ENCODE data around the gene EFNB2. TPM values are rescaled to one million over a fixed set of nuclear protein-coding genes. Genes with fewer than 3 reads are reported as not detected.
A peak's percentile ranks its signal among the peaks of the same experiment; 100 is the strongest.

EFNB2 gene
- total and polyA plus RNA-seq, 2 donors (not counting 3 experiments of a cell fraction or from before 2014, with no cell fraction given), result 50.4 to 69.5 TPM

GRCh38 chr13:106561551-106562170 is 26.2 kb upstream of the EFNB2 start:
- peak; percentile 45 for DNase-seq (ENCODE audit: low read depth, low spot score)
- no peak overlapping the region for H3K9ac ChIP-seq (replicated peaks; ENCODE audit: extremely low read depth, insufficient read depth, low read length)
- peaks cover 40% of the 10 kb centered on the region for H4K20me1 ChIP-seq (replicated peaks; ENCODE audit: control insufficient read depth, extremely low read depth, insufficient read depth, low read length)
- ChIA-PET POLR2A (no interaction called here), CTCF (no interaction called here)
- H3K4me1 ChIP-seq (ENCODE audit: control insufficient read depth, extremely low read depth, insufficient read depth, low read length), result peaks cover 27% of the 10 kb centered on the region
- no peaks in the 10 kb centered on the region for H3K27me3 ChIP-seq (ENCODE audit: control insufficient read depth in 2 of 2, insufficient read depth in 2 of 2, low read length in 2 of 2)
- no peaks in the 10 kb centered on the region for H3K9me3 ChIP-seq (replicated peaks; ENCODE audit: control insufficient read depth, insufficient read depth, low read length)
- dilution Hi-C loops (cut with MboI; ENCODE audit: extremely low pct_ligation_motif_present, low sequenced_read_pairs), result no loop called here
- H2AFZ ChIP-seq (ENCODE audit: low read depth, low read length), result no peak overlapping the region
- no peak overlapping the region for H3K27ac ChIP-seq (ENCODE audit: insufficient read depth, low read depth, low read length)
- H3K9me1 ChIP-seq (replicated peaks; ENCODE audit: control insufficient read depth, extremely low read depth, insufficient read depth, low read length), result no peaks in the 10 kb centered on the region
- no peak for FAIRE-seq
- no TSS peak for BruUV-seq (replicated peaks)
- H3K36me3 ChIP-seq (ENCODE audit: control insufficient read depth in 2 of 2, extremely low read depth in 1 of 2, insufficient read depth in 2 of 2, low read length in 2 of 2), result peaks cover 5 to 15% of the 10 kb centered on the region in 2 experiments
- H3K79me2 ChIP-seq (ENCODE audit: control insufficient read depth, insufficient read depth, low read length), result peaks cover 99% of the 10 kb centered on the region
- no peak overlapping the region for H3K4me3 ChIP-seq (replicated peaks in 1 of 3; ENCODE audit: insufficient read depth in 1 of 3, low read depth in 1 of 3, low read length in 3 of 3)
- intact Hi-C loops (cut with micrococcal nuclease), result loop anchor here (2.0 to 10.0 kb wide), 3 partner anchors 17 to 893 kb away; no protein-coding TSS in a partner anchor
- TF ChIP-seq POLR2AphosphoS5 (IDR thresholded peaks at IDR 0.05; ENCODE audit: insufficient read depth, low read depth, low read length) (no peak), JUN (IDR thresholded peaks at IDR 0.05; ENCODE audit: borderline replicate concordance, insufficient read depth, insufficient read length, low read depth) (no peak), GATA2 (IDR thresholded peaks at IDR 0.05; ENCODE audit: insufficient read depth, insufficient read length, low read depth, low read length) (no peak), EZH2 (IDR thresholded peaks at IDR 0.05; ENCODE audit: borderline replicate concordance, low read depth, low read length, severe bottlenecking) (no peak)
- TF ChIP-seq, protein P1, sequence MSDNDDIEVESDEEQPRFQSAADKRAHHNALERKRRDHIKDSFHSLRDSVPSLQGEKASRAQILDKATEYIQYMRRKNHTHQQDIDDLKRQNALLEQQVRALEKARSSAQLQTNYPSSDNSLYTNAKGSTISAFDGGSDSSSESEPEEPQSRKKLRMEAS (IDR thresholded peaks at IDR 0.05; ENCODE audit: insufficient read depth, insufficient read length), result no peak
- H3K4me2 ChIP-seq (ENCODE audit: insufficient read depth, low read length), result peak overlapping the region; percentile 12

- FAIRE-seq (no peak), DNase-seq (ENCODE audit: low read depth, low spot score) (no peak)
- no peaks in the 10 kb centered on the region for H3K9me3 ChIP-seq (replicated peaks; ENCODE audit: control insufficient read depth, insufficient read depth, low read length)
- intact Hi-C loops (cut with micrococcal nuclease), result loop anchor here (2.0 to 10.0 kb wide), 3 partner anchors 16 to 894 kb away; no protein-coding TSS in a partner anchor
- no TSS peak for BruUV-seq (replicated peaks)
- CTCF ChIA-PET, result no interaction called here
- H3K4me3 ChIP-seq (replicated peaks in 1 of 3; ENCODE audit: insufficient read depth in 1 of 3, low read depth in 1 of 3, low read length in 3 of 3), result no peak overlapping the region
- H3K9ac ChIP-seq (replicated peaks; ENCODE audit: extremely low read depth, insufficient read depth, low read length), result no peak overlapping the region
- H3K79me2 ChIP-seq (ENCODE audit: control insufficient read depth, insufficient read depth, low read length), result peaks cover 99% of the 10 kb centered on the region
- TF ChIP-seq JUN (IDR thresholded peaks at IDR 0.05; ENCODE audit: borderline replicate concordance, insufficient read depth, insufficient read length, low read depth) (no peak), POLR2A (IDR thresholded peaks at IDR 0.05; ENCODE audit: low read depth, low read length) (no peak), EZH2 (IDR thresholded peaks at IDR 0.05; ENCODE audit: borderline replicate concordance, low read depth, low read length, severe bottlenecking) (no peak), POLR2AphosphoS5 (IDR thresholded peaks at IDR 0.05; ENCODE audit: insufficient read depth, low read depth, low read length) (no peak), FOS (IDR thresholded peaks at IDR 0.05; ENCODE audit: borderline replicate concordance, insufficient read depth, low read length) (no peak), MYC (IDR thresholded peaks at IDR 0.05; ENCODE audit: low read depth, low read length) (no peak), GATA2 (IDR thresholded peaks at IDR 0.05; ENCODE audit: insufficient read depth, insufficient read length, low read depth, low read length) (no peak), CTCF (IDR thresholded peaks at IDR 0.05; ENCODE audit: extremely low read depth in 1 of 2, insufficient read depth in 1 of 2, low read depth in 1 of 2, low read length in 2 of 2) (no peak)
- TF ChIP-seq, protein P1 (IDR thresholded peaks at IDR 0.05; ENCODE audit: insufficient read depth, insufficient read length), result no peak
- POLR2A ChIA-PET, result no interaction called here
- no peak overlapping the region for H3K4me2 ChIP-seq (ENCODE audit: insufficient read depth, low read length)
- no peak overlapping the region for H2AFZ ChIP-seq (ENCODE audit: low read depth, low read length)
- no peaks in the 10 kb centered on the region for H3K9me1 ChIP-seq (replicated peaks; ENCODE audit: control insufficient read depth, extremely low read depth, insufficient read depth, low read length)
- peaks cover 26% of the 10 kb centered on the region for H3K4me1 ChIP-seq (ENCODE audit: control insufficient read depth, extremely low read depth, insufficient read depth, low read length)
- H4K20me1 ChIP-seq (replicated peaks; ENCODE audit: control insufficient read depth, extremely low read depth, insufficient read depth, low read length), result peaks cover 35% of the 10 kb centered on the region
- dilution Hi-C loops (cut with MboI; ENCODE audit: extremely low pct_ligation_motif_present, low sequenced_read_pairs), result no loop called here
- no peaks in the 10 kb centered on the region for H3K27me3 ChIP-seq (ENCODE audit: control insufficient read depth in 2 of 2, insufficient read depth in 2 of 2, low read length in 2 of 2)
- H3K27ac ChIP-seq (ENCODE audit: insufficient read depth, low read depth, low read length), result no peak overlapping the region
- H3K36me3 ChIP-seq (ENCODE audit: control insufficient read depth in 2 of 2, extremely low read depth in 1 of 2, insufficient read depth in 2 of 2, low read length in 2 of 2), result peaks cover 6 to 16% of the 10 kb centered on the region in 2 experiments
These were observed 25.4 kb upstream of the EFNB2 start for GRCh38 chr13:106560821-106561220.
